NCI-H1092 treated with DMSO at 0.1 percent for 48 hours (cell line): Measurements from ENCODE around the gene HSD17B14.
A peak's percentile ranks its signal among the peaks of the same experiment; 100 is the strongest.
"Not testable (repeated sequence)": the region's sequence is repeated elsewhere in the genome, so short reads cannot be mapped to it uniquely, and the experiment has no call there.

Experiments used
- DNase-seq: peaks from one replicate; lab custom pipeline; 2025; lab: John Stamatoyannopoulos, UW

The HSD17B14 gene

GRCh38 chr19:48867123-48867745 is 30.9 kb upstream of the HSD17B14 start:
- DNase-seq = no peak

- no peak for DNase-seq
Measured at GRCh38 chr19:48866692-48867091, 30.4 kb upstream of the HSD17B14 start.

GRCh38 chr19:48862827-48863226 is 26.5 kb upstream of the HSD17B14 start:
- no peak for DNase-seq

- no peak for DNase-seq
Measured at GRCh38 chr19:48861313-48861712, 25.0 kb upstream of the HSD17B14 start.

- no peak for DNase-seq
Measured at GRCh38 chr19:48859711-48860572, 23.7 kb upstream of the HSD17B14 start.

- no peak for DNase-seq
Measured at GRCh38 chr19:48858984-48859710, 22.9 kb upstream of the HSD17B14 start.

- DNase-seq = no peak
Measured at GRCh38 chr19:48856921-48857320, 20.6 kb upstream of the HSD17B14 start.

- DNase-seq = no peak
Measured at GRCh38 chr19:48854103-48854502, 17.8 kb upstream of the HSD17B14 start.

GRCh38 chr19:48853483-48853882 is 17.2 kb upstream of the HSD17B14 start:
- no peak for DNase-seq

- no peak for DNase-seq
Measured at GRCh38 chr19:48852292-48852691, 16.0 kb upstream of the HSD17B14 start.

- DNase-seq = not testable (repeated sequence)
Measured at GRCh38 chr19:48846659-48847058, 10.4 kb upstream of the HSD17B14 start.

GRCh38 chr19:48845384-48845783 is 9.1 kb upstream of the HSD17B14 start:
- DNase-seq = no peak

- no peak for DNase-seq
Measured at GRCh38 chr19:48844472-48844871, 8.2 kb upstream of the HSD17B14 start.

GRCh38 chr19:48842789-48843162 is 6.5 kb upstream of the HSD17B14 start:
- peak; percentile 15 for DNase-seq

- DNase-seq = no peak
Measured at GRCh38 chr19:48841571-48841970, 5.3 kb upstream of the HSD17B14 start.

- no peak for DNase-seq
Measured at GRCh38 chr19:48841047-48841446, 4.8 kb upstream of the HSD17B14 start.

- DNase-seq = no peak
Measured at GRCh38 chr19:48837687-48838086, 1.4 kb upstream of the HSD17B14 start.

GRCh38 chr19:48837051-48837524 is 797 bp upstream of the HSD17B14 start:
- DNase-seq = peak; percentile 48

- peak; percentile 76 for DNase-seq
Measured at GRCh38 chr19:48835734-48836088, 580 bp downstream of the HSD17B14 start.

- no peak for DNase-seq
Measured at GRCh38 chr19:48833977-48834376, 2.3 kb downstream of the HSD17B14 start.

- DNase-seq = no peak
Measured at GRCh38 chr19:48833049-48833448, 3.2 kb downstream of the HSD17B14 start.

- no peak for DNase-seq
Measured at GRCh38 chr19:48830965-48831364, 5.3 kb downstream of the HSD17B14 start.

- no peak for DNase-seq
Measured at GRCh38 chr19:48830088-48830487, 6.2 kb downstream of the HSD17B14 start.
